ENCODE results near the gene CITED1.
A peak's percentile ranks its signal among the peaks of the same experiment; 100 is the strongest.

Gene CITED1

GRCh38 chrX:72317139-72317538 is 11.4 kb upstream of the CITED1 start:
- no peak overlapping the region for H3K27ac Mint-ChIP-seq
- peaks cover 46% of the 10 kb centered on the region for H3K4me1 Mint-ChIP-seq
- no peaks in the 10 kb centered on the region for H3K36me3 Mint-ChIP-seq (ENCODE audit: low read depth)
- no peak for DNase-seq
- peaks cover 62% of the 10 kb centered on the region for H3K9me3 Mint-ChIP-seq
- no peaks in the 10 kb centered on the region for H3K27me3 Mint-ChIP-seq (ENCODE audit: low read depth, poor library complexity)
- H3K4me3 Mint-ChIP-seq: no peak overlapping the region
- TF ChIP-seq CTCF (IDR thresholded peaks at IDR 0.05): no peak

DNA sequence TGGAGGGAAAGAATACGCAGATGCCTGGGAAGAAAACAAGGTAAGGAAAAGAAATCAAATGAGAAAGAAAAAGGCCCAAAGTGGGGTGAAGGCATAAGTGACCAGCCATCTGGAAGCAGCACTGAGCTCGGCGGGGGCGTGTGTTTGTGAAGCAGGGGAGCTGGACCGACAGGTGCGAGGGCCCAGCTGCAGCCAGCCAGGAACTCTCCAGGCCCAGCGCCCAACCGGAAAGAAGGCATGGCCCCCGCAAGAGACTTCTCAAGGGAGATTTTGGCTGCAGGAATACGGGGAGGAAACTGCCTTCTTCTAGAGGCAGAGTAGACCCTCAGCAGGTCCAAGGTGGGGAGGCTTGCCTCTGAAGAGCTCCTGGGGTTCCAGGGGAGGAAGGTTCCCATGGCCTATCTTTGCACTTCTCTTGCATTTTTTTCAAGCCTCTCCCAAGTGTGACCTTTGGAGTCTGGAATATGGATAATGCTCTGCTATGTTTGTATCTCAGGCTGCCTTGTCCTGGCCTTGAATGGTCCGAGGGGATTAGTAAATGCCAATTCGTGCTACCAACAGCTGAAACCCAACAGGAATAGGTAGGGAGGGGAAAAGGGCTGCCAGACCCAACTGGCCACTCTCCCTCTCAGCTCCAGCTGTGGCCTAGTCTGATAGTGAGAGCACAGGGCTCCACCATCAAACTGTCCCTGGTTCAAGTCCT is 10.8 kb upstream of the CITED1 start:
- H3K36me3 Mint-ChIP-seq (ENCODE audit: low read depth): no peaks in the 10 kb centered on the region
- peak; percentile 13 for DNase-seq
- peaks cover 46% of the 10 kb centered on the region for H3K4me1 Mint-ChIP-seq
- TF ChIP-seq CTCF (IDR thresholded peaks at IDR 0.05): no peak
- H3K27me3 Mint-ChIP-seq (ENCODE audit: low read depth, poor library complexity): no peaks in the 10 kb centered on the region
- no peak overlapping the region for H3K4me3 Mint-ChIP-seq
- peaks cover 60% of the 10 kb centered on the region for H3K9me3 Mint-ChIP-seq
- no peak overlapping the region for H3K27ac Mint-ChIP-seq

DNA sequence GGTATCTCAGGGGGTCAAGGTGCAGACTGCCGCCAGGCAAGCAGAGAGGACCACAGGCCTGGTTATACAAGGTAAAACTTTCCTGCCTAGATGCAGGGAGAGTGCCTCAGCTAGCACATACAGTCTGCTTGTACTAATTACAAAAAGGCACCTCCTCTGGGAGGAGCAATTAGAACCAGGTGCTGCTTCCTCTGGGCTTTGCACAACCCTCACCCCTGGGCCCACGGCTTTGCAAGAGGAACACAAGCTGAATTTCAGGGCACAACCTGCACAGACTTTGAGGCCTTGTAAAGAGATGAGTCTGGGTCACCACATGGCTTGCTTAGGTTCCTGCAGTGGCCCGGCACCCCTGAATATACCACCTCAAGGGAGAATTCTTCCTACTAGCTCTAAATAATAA is 9.2 kb upstream of the CITED1 start:
- DNase-seq: no peak
- no peak overlapping the region for H3K27ac Mint-ChIP-seq
- no peaks in the 10 kb centered on the region for H3K36me3 Mint-ChIP-seq (ENCODE audit: low read depth)
- no peaks in the 10 kb centered on the region for H3K27me3 Mint-ChIP-seq (ENCODE audit: low read depth, poor library complexity)
- H3K4me1 Mint-ChIP-seq: peaks cover 46% of the 10 kb centered on the region
- H3K9me3 Mint-ChIP-seq: peaks cover 49% of the 10 kb centered on the region
- no peak overlapping the region for H3K4me3 Mint-ChIP-seq
- no peak for TF ChIP-seq CTCF (IDR thresholded peaks at IDR 0.05)

GRCh38 chrX:72313707-72314641 is 8.3 kb upstream of the CITED1 start:
- no peaks in the 10 kb centered on the region for H3K27me3 Mint-ChIP-seq (ENCODE audit: low read depth, poor library complexity)
- no peak overlapping the region for H3K4me3 Mint-ChIP-seq
- TF ChIP-seq CTCF (IDR thresholded peaks at IDR 0.05): no peak
- H3K4me1 Mint-ChIP-seq: peaks cover 46% of the 10 kb centered on the region
- H3K9me3 Mint-ChIP-seq: peaks cover 41% of the 10 kb centered on the region
- no peak for DNase-seq
- H3K27ac Mint-ChIP-seq: no peak overlapping the region
- H3K36me3 Mint-ChIP-seq (ENCODE audit: low read depth): no peaks in the 10 kb centered on the region

- no peaks in the 10 kb centered on the region for H3K36me3 Mint-ChIP-seq (ENCODE audit: low read depth)
- DNase-seq: no peak
- peaks cover 42% of the 10 kb centered on the region for H3K9me3 Mint-ChIP-seq
- peaks cover 47% of the 10 kb centered on the region for H3K4me1 Mint-ChIP-seq
- no peak overlapping the region for H3K27ac Mint-ChIP-seq
- H3K4me3 Mint-ChIP-seq: no peak overlapping the region
- peaks cover 13% of the 10 kb centered on the region for H3K27me3 Mint-ChIP-seq (ENCODE audit: low read depth, poor library complexity)
- TF ChIP-seq CTCF (IDR thresholded peaks at IDR 0.05): no peak
Measured at GRCh38 chrX:72312311-72312940, 6.7 kb upstream of the CITED1 start.

Measured in nephron progenitor cell (in vitro differentiated cells).